ENCODE data around the gene PDSS1.
"Not testable (repeated sequence)": the region's sequence is repeated elsewhere in the genome, so short reads cannot be mapped to it uniquely, and the experiment has no call there.

Gene PDSS1

DNA sequence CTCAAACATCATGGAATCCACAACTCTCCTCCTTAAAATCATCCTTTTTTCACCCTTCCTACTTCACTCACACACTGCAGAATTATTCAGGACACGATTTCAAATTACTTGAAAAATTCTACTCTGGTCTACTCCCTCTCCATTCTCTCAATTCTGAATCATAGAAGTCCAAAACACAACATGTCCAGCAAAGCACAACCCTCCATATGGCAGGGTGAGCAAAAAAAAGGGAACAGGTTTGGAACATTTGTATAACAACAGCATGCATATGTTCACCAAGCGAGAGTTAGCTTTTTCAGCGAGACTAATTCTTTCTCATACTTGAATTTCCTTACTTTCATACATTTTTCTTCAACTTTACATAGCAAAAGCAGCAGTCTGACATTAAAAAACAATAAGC lies 89.9 kb downstream of the PDSS1 start:
- Histone ChIP-seq H3K79me2 (ENCODE audit: low read length) (peaks cover 99% of the 10 kb centered on the region), H3K4me2 (ENCODE audit: low read length) (no peak overlapping the region), H4K20me1 (ENCODE audit: insufficient read depth, low read length) (peaks cover 94% of the 10 kb centered on the region), H3K4me3 (ENCODE audit: low read length) (no peak overlapping the region), H3K27me3 (ENCODE audit: low read depth, low read length) (no peaks in the 10 kb centered on the region), H3K9ac (ENCODE audit: low read length) (no peak overlapping the region), H3K27ac (ENCODE audit: low read length) (no peak overlapping the region), H3K36me3 (replicated peaks; ENCODE audit: low read depth, low read length) (no peaks in the 10 kb centered on the region), H3K4me1 (ENCODE audit: low read length) (peaks cover 15% of the 10 kb centered on the region), H3K9me3 (ENCODE audit: insufficient read depth, low read length) (no peaks in the 10 kb centered on the region), H2AFZ (ENCODE audit: low read depth, low read length) (no peak overlapping the region)
- no peak for TF ChIP-seq CTCF (IDR thresholded peaks at IDR 0.05; ENCODE audit: low read depth, low read length)
- TF ChIP-seq EZH2phosphoT487 (IDR thresholded peaks at IDR 0.05; ENCODE audit: low read depth) = no peak

GRCh38 chr10:26789779-26790178 lies 92.3 kb downstream of the PDSS1 start:
- not testable (repeated sequence) for H2AFZ ChIP-seq (ENCODE audit: low read depth, low read length); H3K9ac ChIP-seq (ENCODE audit: low read length); H3K4me2 ChIP-seq (ENCODE audit: low read length); H3K36me3 ChIP-seq (replicated peaks; ENCODE audit: low read depth, low read length); H3K4me3 ChIP-seq (ENCODE audit: low read length); H3K27ac ChIP-seq (ENCODE audit: low read length); H3K27me3 ChIP-seq (ENCODE audit: low read depth, low read length); H3K9me3 ChIP-seq (ENCODE audit: insufficient read depth, low read length)
- Histone ChIP-seq H3K4me1 (ENCODE audit: low read length) (peaks cover 10% of the 10 kb centered on the region), H3K79me2 (ENCODE audit: low read length) (peaks cover 99% of the 10 kb centered on the region), H4K20me1 (ENCODE audit: insufficient read depth, low read length) (peaks cover 92% of the 10 kb centered on the region)

DNA sequence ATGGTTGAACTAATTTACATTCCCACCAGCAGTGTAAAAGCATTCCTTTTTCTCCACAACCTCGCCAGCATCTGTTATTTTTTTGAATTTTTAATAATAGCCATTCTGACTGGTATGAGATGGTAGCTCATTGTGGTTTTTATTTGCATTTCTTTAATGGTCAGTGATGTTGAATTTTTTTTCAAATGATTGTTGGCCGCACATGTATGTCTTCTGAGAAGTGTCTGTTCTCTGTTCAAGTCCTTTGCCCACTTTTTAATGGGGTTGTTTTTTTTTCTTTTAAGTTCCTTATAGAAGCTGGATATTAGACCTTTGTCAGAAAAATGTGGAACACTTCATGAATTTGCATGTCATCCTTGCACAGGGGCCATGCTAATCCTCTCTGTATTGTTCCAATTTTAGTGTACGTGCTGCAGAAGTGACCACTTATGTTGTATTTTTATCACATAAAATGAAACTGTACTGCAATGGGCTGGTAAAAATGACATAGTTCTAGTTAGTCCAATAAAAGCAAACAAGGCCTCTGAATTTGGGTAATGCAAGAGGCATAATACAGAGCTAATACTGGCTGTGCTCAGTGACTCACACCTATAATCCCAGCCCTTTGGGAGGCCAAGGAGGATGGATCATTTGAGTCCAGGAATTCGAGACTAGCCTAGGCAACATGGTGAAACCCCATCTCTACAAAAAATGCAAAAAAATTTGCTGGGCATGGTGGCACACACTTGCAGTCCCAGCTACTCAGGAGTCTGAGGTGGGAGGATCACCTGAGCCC lies 92.9 kb downstream of the PDSS1 start:
- Histone ChIP-seq H3K9ac (ENCODE audit: low read length) (no peak overlapping the region), H3K4me2 (ENCODE audit: low read length) (no peak overlapping the region), H3K36me3 (replicated peaks; ENCODE audit: low read depth, low read length) (no peaks in the 10 kb centered on the region), H3K4me1 (ENCODE audit: low read length) (peaks cover 10% of the 10 kb centered on the region), H3K79me2 (ENCODE audit: low read length) (peaks cover 99% of the 10 kb centered on the region), H3K27me3 (ENCODE audit: low read depth, low read length) (no peaks in the 10 kb centered on the region), H3K4me3 (ENCODE audit: low read length) (no peak overlapping the region), H3K27ac (ENCODE audit: low read length) (no peak overlapping the region), H2AFZ (ENCODE audit: low read depth, low read length) (no peak overlapping the region), H3K9me3 (ENCODE audit: insufficient read depth, low read length) (no peaks in the 10 kb centered on the region), H4K20me1 (ENCODE audit: insufficient read depth, low read length) (peaks cover 92% of the 10 kb centered on the region)
- TF ChIP-seq EZH2phosphoT487 (IDR thresholded peaks at IDR 0.05; ENCODE audit: low read depth) = no peak
- no peak for TF ChIP-seq CTCF (IDR thresholded peaks at IDR 0.05; ENCODE audit: low read depth, low read length)

- H3K9ac ChIP-seq (ENCODE audit: low read length) = no peak overlapping the region
- H2AFZ ChIP-seq (ENCODE audit: low read depth, low read length) = no peak overlapping the region
- peaks cover 12% of the 10 kb centered on the region for H3K4me1 ChIP-seq (ENCODE audit: low read length)
- H3K9me3 ChIP-seq (ENCODE audit: insufficient read depth, low read length) = no peaks in the 10 kb centered on the region
- no peak overlapping the region for H3K4me2 ChIP-seq (ENCODE audit: low read length)
- H3K27me3 ChIP-seq (ENCODE audit: low read depth, low read length) = no peaks in the 10 kb centered on the region
- H3K4me3 ChIP-seq (ENCODE audit: low read length) = no peak overlapping the region
- peaks cover 17% of the 10 kb centered on the region for H3K36me3 ChIP-seq (replicated peaks; ENCODE audit: low read depth, low read length)
- TF ChIP-seq EZH2phosphoT487 (IDR thresholded peaks at IDR 0.05; ENCODE audit: low read depth) (no peak), CTCF (IDR thresholded peaks at IDR 0.05; ENCODE audit: low read depth, low read length) (no peak)
- peaks cover 91% of the 10 kb centered on the region for H4K20me1 ChIP-seq (ENCODE audit: insufficient read depth, low read length)
- H3K27ac ChIP-seq (ENCODE audit: low read length) = no peak overlapping the region
- H3K79me2 ChIP-seq (ENCODE audit: low read length) = peaks cover 99% of the 10 kb centered on the region
Measured at GRCh38 chr10:26792758-26793495, 95.4 kb downstream of the PDSS1 start.
